ENCODE data around the gene ADAM17. TPM values are rescaled to one million over a fixed set of nuclear protein-coding genes. Genes with fewer than 3 reads are reported as not detected.
"Not testable (repeated sequence)": the region's sequence is repeated elsewhere in the genome, so short reads cannot be mapped to it uniquely, and the experiment has no call there.

Gene ADAM17
- total RNA-seq, 1 donor from 2014 or later: 16.4 TPM

DNA sequence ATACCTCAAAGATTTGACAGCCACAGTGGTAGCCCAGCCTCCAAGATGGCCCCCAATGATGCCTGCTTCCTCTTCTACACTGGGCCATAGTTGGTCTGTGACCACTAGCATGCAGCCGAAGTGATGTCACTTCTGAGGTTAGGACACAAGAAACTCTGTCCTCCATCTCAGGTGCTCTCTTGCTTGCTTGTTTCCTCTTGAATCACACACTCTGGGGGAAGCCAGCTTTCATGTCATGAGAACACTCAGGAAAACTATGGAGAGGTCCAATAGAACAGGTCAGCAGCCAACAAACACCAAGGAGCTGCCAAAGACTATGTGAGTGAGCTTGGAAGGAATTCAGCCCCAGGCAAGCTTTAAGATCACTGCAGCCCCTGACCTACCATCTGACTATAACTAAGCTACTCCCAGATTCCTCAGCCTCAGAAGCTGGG, 3.3 kb upstream of the ADAM17 start:
- Histone ChIP-seq H3K9me3 (no peaks in the 10 kb centered on the region), H3K36me3 (no peaks in the 10 kb centered on the region), H3K27me3 (no peaks in the 10 kb centered on the region), H3K4me1 (peaks cover under 1 to 19% of the 10 kb centered on the region in 2 donors), H3K4me3 (no peak overlapping the region), H3K27ac (peak overlapping the region; percentile 95 to 99)
- intact Hi-C loops (cut with DNase I): loop anchor here (2.0 to 10.0 kb wide), 6 partner anchors 16 to 848 kb away; partner anchors contain the start of gene KLF11
- peak; percentile 75 to 92 for DNase-seq (ENCODE audit: low spot score in 2 of 2)
- TF ChIP-seq, protein P1, sequence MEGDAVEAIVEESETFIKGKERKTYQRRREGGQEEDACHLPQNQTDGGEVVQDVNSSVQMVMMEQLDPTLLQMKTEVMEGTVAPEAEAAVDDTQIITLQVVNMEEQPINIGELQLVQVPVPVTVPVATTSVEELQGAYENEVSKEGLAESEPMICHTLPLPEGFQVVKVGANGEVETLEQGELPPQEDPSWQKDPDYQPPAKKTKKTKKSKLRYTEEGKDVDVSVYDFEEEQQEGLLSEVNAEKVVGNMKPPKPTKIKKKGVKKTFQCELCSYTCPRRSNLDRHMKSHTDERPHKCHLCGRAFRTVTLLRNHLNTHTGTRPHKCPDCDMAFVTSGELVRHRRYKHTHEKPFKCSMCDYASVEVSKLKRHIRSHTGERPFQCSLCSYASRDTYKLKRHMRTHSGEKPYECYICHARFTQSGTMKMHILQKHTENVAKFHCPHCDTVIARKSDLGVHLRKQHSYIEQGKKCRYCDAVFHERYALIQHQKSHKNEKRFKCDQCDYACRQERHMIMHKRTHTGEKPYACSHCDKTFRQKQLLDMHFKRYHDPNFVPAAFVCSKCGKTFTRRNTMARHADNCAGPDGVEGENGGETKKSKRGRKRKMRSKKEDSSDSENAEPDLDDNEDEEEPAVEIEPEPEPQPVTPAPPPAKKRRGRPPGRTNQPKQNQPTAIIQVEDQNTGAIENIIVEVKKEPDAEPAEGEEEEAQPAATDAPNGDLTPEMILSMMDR (IDR thresholded peaks at IDR 0.05): no peak

GRCh38 chr2:9556121-9556743, 602 bp upstream of the ADAM17 start:
- intact Hi-C loops (cut with DNase I): loop anchor here (2.0 to 10.0 kb wide), 6 partner anchors 51 to 851 kb away; partner anchors contain the start of genes IAH1 and KLF11
- peak overlapping the region; percentile 95 to 99 for H3K27ac ChIP-seq

GRCh38 chr2:9554921-9555296, 721 bp downstream of the ADAM17 start:
- intact Hi-C loops (cut with DNase I): loop anchor here (1.0 to 10.0 kb wide), 7 partner anchors 52 to 852 kb away; partner anchors contain the start of genes CPSF3, ITGB1BP1 and KLF11
- no peaks in the 10 kb centered on the region for H3K27me3 ChIP-seq
- DNase-seq (ENCODE audit: low spot score in 2 of 2): peak in 1 of 2 donors; percentile 72
- H3K36me3 ChIP-seq: no peaks in the 10 kb centered on the region
- H3K4me1 ChIP-seq: peaks cover 15 to 50% of the 10 kb centered on the region in 2 donors
- TF ChIP-seq, protein P1 (IDR thresholded peaks at IDR 0.05): no peak
- H3K4me3 ChIP-seq: peak overlapping the region; percentile 66 to 92
- H3K27ac ChIP-seq: peak overlapping the region; percentile 95 to 99
- H3K9me3 ChIP-seq: no peaks in the 10 kb centered on the region

More at GRCh38 chr2:9556121-9556743, 602 bp upstream of the ADAM17 start:
- Histone ChIP-seq H3K27me3 (no peaks in the 10 kb centered on the region), H3K4me3 (peak overlapping the region; percentile 66 to 92), H3K9me3 (no peaks in the 10 kb centered on the region), H3K36me3 (no peaks in the 10 kb centered on the region), H3K4me1 (peaks cover 14 to 42% of the 10 kb centered on the region in 2 donors)
- TF ChIP-seq, protein P1 (IDR thresholded peaks at IDR 0.05): no peak
- DNase-seq (ENCODE audit: low spot score in 2 of 2): no peak

DNA sequence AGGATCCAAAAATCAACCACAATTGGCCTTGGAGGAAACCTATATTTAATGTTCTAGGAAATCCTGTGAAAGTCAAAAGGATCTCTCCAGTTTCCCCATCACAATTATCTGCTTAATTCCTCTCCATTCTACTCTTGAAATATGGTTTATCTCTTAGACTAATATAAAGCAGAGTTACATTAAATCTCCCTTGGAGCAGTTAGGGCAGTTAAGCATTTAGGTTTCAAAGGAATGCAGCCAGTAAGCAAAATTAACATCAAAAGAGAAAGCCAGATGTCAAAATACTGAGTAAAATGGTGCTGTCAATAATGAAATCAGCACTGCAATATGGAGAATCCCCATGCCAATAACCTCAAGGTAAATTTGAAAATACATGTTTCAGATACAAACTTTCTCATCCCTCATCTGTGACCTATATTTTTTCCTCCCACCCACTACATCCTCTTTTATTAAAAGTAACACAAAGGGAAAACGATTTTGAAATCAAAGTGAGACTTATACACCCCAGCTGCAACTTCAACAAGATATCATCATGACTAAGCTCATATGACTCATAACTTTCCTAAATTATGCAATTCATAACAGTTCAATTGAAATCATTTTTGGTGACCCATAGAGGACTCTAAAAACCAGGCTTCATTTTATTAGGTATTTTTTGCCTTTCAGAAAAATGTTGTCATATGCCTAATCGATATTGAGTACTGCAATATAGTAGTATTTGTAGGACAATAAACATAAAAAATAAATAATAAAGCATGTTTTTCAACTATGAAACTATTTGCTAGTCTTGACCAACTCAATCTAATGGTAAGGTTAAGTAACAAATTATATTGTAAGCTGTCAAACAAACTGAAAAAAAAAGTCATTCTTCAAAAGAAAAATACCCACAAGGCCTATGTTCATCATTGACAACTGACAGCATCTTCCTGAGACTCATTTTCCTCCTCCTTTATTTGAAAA, 3.1 kb downstream of the ADAM17 start:
- Histone ChIP-seq H3K36me3 (no peaks in the 10 kb centered on the region), H3K27me3 (no peaks in the 10 kb centered on the region), H3K4me3 (peak overlapping the region; percentile 35 to 37), H3K4me1 (peaks cover 22 to 47% of the 10 kb centered on the region in 2 donors), H3K9me3 (no peaks in the 10 kb centered on the region), H3K27ac (peak overlapping the region; percentile 60 to 99)
- intact Hi-C loops (cut with DNase I): loop anchor here (1.0 to 10.0 kb wide), 3 partner anchors 13 to 408 kb away; no protein-coding TSS in a partner anchor
- DNase-seq (ENCODE audit: low spot score in 2 of 2): no peak
- TF ChIP-seq, protein P1 (IDR thresholded peaks at IDR 0.05): no peak

DNA sequence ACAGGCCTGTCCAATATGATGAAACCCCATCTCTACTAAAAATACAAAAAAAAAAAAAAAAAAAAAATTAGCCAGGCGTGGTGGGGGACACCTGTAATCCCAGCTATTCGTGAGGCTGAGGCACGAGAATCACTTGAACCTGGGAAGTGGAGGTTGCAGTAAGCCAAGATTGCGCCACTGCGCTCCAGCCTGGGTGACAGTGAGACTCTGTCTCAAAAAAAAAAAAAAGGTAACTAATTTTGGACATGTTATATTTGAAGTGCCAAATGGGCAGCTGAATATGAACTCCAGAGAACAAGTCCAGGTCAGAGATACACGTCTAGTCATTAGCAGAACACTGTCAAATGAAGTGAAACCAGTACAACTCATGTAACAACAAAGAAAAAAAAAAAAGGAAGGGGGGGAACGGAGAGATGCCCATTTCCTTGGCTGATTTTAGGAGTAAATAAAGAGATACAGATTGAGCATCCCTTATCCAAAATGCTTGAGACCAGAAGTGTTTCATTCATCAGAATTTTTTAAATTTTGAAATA, 4.7 kb downstream of the ADAM17 start:
- H3K36me3 ChIP-seq; H3K4me3 ChIP-seq; H3K27me3 ChIP-seq; DNase-seq (ENCODE audit: low spot score in 2 of 2); H3K9me3 ChIP-seq: not testable (repeated sequence)
- intact Hi-C loops (cut with DNase I): loop anchor here (10.0 kb wide), 2 partner anchors 144 to 406 kb away; no protein-coding TSS in a partner anchor
- Histone ChIP-seq H3K4me1 (peaks cover 22 to 56% of the 10 kb centered on the region in 2 donors), H3K27ac (peak overlapping the region; percentile 23 to 99)
